CD4-positive, alpha-beta T cell treated with Interferon gamma for 1 hour (primary cell): ENCODE results near the gene CHMP3.
"Not testable (repeated sequence)": the region's sequence is repeated elsewhere in the genome, so short reads cannot be mapped to it uniquely, and the experiment has no call there.

Experiments used
- DNase-seq: peaks from one replicate; pipeline ENCODE4 v3.0.0-alpha.2; 2020

The CHMP3 gene

GRCh38 chr2:86500325-86501083, 62.7 kb downstream of the CHMP3 start:
- no peak for DNase-seq

GRCh38 chr2:86499326-86499725, 63.9 kb downstream of the CHMP3 start:
- DNase-seq, result no peak

- DNase-seq, result no peak
These were observed 64.6 kb downstream of the CHMP3 start for GRCh38 chr2:86498468-86499260.

- not testable (repeated sequence) for DNase-seq
These were observed 66.9 kb downstream of the CHMP3 start for GRCh38 chr2:86496391-86496790.

- DNase-seq, result no peak
These were observed 71.2 kb downstream of the CHMP3 start for GRCh38 chr2:86492048-86492453.

DNA sequence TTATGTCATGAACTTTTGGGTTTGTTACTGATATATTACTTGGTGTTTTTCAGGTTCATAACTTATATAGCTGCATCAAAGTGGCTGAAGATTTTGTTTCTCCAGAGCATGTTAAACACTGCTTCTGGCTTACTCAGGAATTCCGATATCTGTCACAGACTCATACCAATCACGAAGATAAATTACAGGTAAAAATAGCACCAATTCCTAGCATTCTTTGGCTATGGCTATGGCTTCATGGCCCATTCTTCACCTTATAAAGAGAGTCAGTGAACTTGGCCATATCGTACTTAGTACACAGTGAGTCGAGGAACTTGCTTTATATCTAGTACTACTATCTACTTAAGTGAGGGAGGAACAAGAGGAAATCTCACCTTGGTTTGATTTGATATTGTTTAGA, 72.2 kb downstream of the CHMP3 start:
- no peak for DNase-seq

DNA sequence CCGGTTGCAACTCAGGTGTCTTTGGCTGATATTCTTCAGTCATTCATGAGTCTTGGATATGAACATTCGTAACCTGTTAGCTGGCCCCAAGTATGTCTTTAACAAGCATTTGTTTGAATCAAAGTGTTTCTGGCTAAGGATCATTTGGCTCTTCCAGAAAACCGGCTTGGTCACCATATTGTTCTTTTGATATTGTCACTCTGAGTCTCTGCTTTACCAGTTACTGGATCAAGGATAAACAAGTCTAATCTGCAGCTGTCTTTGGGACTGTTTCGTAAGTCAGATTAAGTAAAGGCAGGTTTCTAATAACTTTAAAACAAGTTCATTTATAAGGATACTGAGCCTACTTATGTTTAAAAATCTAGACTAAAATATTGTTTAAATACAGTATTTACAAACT, 73.0 kb downstream of the CHMP3 start:
- DNase-seq, result no peak

DNA sequence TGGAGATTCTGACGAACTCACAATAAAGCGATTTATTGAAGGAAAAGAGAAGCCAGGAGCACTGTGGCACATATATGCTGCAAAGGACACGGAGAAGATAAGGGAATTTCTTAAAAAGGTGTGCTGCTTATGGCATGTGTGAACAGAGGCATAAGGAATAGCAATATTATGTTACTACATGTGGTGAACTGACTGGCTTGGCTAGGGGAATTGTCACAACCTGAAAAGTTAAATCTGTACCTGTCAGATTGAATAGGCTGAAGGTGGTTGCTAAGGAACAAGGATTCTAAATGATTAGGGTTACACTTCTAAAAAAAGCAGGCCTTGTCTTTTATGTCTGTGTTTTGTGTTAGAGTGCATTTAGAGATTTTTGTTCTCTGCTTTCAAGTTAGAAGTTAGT, 73.7 kb downstream of the CHMP3 start:
- no peak for DNase-seq

DNA sequence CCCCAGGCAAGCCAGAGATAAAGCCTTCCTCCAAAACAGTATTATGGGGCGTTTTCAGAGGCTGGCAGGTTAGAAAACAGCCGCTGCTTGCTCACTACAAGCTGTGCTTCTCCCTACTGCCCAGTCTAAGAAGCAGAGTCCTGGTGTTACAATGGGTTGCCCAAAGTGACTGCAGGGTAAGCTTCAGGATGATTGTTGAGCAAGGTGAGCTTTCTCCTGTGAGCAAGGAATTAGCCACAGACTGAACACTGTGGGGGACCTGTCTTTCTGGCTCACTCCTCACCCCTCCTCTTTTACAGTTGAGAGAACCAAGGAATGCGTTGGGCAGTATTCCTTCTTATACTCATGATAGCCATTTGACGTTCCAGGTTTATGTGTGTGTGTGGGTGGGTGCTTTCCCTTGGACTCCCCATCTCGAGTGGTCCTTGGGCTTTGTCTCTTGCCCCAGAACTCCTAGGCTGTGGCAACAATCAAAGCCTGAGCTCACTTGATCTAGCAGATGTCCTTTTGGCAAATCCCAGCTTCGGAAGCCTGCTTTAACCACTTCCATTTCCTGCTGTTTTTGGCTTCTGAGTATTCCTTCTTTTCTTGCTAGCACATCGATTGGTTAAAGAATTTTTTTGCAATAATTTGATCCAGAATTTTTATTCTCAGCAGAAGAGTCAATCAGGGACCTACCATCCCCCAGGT, 74.5 kb downstream of the CHMP3 start:
- no peak for DNase-seq

GRCh38 chr2:86487062-86487461, 76.2 kb downstream of the CHMP3 start:
- DNase-seq, result no peak

- no peak for DNase-seq
These were observed 77.4 kb downstream of the CHMP3 start for GRCh38 chr2:86485802-86486201.

DNA sequence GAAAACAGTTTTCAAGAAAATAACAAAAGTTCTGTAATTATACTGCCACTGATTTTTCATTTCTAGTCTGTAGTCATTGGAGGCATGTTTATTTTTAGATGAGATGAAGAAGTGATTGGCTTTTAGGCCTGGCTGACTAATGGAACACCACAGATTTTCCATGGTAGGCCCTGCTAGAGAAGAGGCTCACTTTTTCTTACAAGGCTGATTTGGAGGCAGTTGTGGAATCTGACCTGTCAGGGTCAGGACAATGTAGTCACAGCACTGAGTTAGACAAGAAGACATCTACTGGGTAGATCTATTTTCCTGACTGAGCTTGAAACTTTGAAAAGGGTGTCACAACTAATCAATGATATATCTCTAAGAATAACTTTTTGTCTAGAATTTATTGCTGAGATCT, 78.1 kb downstream of the CHMP3 start:
- no peak for DNase-seq

DNA sequence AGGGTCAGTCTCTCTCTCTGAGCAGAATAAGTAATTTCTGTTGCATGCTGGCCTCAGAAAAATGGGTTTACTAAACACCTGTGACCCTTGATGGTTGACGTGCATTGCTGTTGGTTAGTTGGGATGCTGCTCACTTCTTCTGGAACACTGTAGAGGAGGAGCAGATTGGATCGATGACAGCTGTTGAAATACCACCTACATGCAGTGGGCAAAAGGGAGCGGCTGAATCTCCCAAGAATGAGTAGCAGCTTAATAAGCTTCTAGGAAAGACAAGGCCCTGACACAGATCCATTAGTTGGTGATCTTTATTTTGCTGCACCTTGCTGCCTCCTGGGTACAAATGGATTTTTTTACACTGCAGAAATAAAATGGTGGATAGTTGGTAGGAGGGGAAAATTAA, 78.9 kb downstream of the CHMP3 start:
- no peak for DNase-seq

DNA sequence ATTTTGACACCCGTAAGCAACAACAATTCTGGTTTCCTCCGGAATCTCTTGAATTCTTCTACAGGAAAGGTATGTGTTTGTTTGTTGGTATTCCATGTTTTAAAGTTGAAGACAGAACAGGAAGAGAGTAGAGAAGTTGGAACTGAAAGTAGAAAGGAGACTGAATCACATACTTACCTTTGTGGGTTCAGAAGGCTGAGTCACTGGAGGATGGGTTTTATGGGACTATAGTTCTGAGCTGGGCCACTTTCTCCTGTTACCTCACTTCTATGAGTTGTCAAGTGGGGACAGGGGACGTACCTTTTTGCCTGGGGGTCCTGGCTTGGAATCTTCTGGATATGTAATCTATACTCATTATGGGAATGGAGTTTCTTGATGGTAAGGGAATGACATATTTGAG, 81.2 kb downstream of the CHMP3 start:
- DNase-seq, result no peak

GRCh38 chr2:86480105-86480504, 83.1 kb downstream of the CHMP3 start:
- DNase-seq, result no peak

GRCh38 chr2:86477349-86477748, 85.9 kb downstream of the CHMP3 start:
- no peak for DNase-seq

DNA sequence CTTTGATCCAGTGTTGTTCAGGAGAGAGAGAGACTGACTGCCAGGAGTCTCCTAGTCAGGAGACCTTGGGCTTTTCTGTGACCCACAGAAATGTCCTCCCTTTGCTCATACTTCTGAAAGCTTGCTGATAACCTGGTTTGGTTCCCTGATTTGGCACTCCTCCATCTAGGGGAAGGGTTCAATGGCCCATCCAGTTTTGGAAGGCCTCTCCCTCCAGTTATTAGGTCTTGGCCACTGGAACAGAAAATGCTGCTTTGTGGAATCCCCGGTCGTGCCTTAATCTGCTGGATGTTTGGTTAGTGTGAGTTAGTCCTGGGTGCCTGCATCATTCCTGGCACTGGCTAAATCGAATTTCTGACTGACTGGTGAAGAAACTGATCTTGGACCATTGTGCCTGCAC, 86.3 kb downstream of the CHMP3 start:
- no peak for DNase-seq

- DNase-seq, result no peak
These were observed 87.2 kb downstream of the CHMP3 start for GRCh38 chr2:86476092-86476491.

DNA sequence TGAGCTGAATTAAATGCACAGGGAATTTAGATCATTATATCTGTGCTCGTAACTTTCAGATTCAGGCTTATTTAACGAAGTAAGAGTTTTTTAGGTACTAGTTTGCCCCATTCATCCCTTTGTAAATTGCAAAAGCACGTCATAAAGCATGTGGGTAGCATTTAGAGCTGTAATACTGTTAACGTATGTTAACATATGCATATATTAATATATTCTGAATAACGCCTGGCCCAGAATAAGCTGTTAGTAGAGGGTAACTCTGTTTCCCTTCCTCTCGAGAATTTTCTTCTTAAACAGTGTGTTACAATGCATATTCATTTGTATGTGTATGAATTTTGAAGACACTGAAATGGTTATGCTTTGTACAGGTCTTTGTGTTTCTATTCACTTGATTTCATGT, 91.6 kb downstream of the CHMP3 start:
- DNase-seq, result no peak

DNA sequence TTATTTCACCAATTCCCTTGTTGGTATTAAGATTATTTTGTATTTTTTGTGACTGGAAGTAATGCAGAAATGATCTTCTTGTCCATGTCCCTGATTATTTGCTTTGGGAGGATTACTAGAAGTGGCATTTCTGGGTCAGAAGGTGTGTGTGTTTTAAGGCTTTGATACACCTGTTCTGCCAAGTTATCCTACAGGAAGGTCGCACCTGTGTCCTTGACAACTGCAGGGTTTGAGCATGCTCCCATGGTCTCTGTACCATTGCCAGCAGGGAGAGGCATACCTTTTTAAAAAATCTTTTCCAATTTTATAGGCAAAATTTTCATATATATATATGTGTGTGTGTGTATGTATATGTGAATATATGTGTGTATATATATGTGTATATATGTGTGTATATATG, 92.4 kb downstream of the CHMP3 start:
- no peak for DNase-seq

DNA sequence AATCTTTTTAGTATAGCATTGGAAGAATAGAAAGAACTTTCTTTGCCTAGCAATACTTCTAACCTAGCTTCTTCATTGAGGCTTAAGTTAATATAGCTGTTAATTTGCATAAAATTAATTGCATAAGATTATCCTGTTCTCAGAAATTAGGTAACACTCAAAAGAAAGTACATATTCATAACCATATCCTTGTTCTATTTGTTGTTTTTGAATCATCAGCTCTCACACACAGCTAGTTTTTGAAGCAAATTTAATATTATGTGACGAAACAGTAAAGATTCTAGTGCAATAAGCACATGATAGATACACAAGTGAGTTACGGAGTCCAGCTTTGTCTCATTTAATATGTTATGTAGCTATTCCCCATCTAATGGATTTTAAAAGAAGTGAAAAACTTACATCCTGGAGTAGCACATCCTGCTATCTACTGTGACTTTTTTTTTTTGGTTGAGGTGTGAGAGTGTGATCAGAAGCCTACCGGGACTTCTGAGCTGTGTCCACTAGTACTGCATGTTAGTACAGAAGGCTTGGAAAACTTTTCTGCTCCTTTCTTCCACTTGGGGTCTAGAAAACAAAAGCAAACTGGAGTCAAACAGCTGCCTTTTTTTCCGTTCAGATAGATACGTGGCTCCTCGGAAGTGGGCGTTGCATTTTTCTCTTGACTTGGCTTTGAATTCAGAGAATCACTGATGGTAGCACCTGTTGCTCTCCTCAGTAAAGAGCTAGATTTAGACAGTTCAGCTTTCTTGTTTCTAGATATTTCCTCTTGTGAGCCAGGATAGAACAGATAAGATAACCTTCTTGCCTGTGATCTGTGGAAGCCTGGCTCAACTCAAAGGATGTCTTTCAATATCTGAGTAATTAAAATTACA, 94.8 kb downstream of the CHMP3 start:
- no peak for DNase-seq

- DNase-seq, result no peak
These were observed 96.9 kb downstream of the CHMP3 start for GRCh38 chr2:86466306-86466705.

- no peak for DNase-seq
These were observed 98.6 kb downstream of the CHMP3 start for GRCh38 chr2:86464652-86465051.
